HG03469 (cell line): ENCODE measurements around the gene RYR1.
A peak's percentile ranks its signal among the peaks of the same experiment; 100 is the strongest.
"Not testable (repeated sequence)": the region's sequence is repeated elsewhere in the genome, so short reads cannot be mapped to it uniquely, and the experiment has no call there.

Experiments used
- ATAC-seq: cut with Tn5 transposase; IDR thresholded peaks from one replicate; pipeline ENCODE4 v1.9.1; 2021; ENCODE audit warnings: mild to moderate bottlenecking, moderate library complexity, moderate number of reproducible peaks; ENCODE audit not compliant: unreplicated experiment

The RYR1 gene

DNA sequence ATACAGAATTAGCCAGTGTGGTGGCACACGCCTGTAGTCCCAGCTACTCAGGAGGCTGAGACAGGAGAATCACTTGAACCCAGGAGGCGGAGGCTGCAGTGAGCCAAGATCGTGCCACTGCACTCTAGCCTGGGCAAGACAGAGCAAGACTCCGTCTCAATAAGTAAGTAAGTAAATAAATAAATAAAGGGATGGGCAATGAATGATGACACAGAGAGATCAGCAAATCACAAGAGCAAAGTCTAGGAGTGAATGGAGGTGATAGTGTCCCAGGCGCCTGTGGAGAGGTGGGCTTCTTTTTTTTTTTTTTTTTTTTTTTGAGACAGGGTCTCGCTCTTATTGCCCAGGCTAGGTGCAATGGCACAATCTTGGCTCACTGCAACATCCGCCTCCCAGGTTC is 125.4 kb downstream of the RYR1 start:
- not testable (repeated sequence) for ATAC-seq

DNA sequence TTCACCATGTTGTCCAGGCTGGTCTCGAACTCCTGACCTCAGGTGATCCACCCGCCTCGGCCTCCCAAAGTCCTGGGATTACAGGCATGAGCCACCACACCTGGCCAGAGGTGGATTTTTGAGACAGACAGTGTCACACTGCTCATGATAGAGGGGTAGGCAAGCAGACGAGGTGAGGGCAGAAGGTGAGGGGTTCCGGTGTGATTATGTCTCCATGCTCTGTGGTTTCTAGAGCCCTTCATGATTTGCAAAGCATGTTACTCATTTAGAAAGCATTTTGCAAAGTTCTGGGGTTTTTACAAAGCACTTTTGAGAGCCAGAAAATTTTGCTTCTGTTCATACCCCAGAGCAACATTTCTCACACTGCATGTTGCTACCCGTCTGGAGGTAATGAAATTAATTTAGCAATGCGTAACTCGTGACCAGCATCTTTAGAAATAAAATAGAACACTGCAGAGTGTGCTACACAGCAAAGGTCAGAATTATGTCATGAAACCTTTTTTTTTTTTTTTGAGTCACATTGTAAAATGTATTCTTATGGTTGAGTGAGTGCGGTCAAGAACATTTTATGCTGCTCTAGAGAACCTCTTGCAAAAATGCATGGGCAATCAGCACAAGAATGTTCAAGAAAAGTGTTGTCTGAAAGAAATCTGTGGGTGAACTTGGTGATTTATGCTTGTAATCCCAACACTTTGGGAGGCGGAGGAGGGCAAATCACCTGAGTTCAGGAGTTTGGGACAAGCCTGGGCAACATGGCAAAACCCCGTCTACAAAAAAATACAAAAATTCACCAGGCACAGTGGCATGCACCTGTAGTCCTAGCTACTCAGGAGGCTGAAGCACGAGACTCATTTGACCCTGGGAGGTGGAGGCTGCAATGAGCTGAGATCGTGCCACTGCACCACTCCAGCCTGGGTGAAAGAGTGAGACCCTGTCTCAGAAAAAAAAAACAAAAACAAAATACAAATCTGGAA is 126.2 kb downstream of the RYR1 start:
- ATAC-seq: peak; percentile 39

DNA sequence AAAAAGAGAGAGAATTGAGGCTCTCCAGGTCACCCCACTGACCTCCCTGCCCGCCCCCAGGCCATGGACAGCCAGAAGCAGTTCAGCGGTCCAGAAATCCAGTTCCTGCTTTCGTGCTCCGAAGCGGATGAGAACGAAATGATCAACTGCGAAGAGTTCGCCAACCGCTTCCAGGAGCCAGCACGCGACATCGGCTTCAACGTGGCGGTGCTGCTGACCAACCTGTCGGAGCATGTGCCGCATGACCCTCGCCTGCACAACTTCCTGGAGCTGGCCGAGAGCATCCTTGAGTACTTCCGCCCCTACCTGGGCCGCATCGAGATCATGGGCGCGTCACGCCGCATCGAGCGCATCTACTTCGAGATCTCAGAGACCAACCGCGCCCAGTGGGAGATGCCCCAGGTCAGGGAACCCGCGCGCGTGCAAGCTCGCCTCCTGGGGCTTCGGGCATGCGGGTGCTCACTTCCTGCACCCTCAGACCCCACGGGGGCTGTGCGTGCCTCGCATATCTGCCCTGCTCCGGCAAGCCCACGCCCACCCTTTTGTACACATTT is 127.6 kb downstream of the RYR1 start:
- no peak for ATAC-seq

DNA sequence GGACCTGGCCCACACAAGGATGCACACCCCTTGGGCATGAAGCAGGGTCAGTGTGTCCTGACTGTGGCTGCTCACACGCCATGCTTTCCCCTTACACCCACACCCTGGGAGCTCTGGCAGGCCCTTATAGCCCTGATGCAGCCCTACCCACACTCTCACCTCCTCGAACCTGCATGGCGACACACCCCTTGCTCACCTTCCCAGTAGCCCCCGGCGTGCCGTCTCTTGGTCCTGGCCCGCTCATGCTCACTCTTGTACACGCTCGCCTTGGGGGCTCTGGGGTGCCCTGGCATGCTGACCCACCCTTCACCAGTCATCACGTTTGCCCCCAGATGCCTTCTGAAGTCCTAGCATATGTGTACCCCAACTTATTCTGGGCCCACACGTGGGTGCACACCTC is 128.2 kb downstream of the RYR1 start:
- ATAC-seq: no peak

DNA sequence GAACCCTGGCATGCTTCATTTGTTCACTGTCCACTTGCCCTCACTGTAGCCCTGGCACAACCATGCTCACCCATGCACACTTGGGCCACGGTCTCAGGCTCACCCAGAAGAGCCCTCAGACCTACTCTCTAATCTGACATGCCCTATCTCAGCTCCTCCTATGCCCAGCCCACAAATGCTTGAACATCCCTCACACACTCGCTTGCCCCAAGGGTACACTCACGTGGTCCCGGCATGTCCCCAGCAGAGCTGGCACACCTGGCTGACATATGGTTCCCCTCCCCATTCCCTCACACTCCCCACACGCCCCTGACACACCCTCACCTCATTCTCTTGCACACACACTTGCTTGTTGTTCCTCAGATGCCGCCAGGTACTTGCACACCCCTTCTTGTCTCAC is 128.6 kb downstream of the RYR1 start:
- no peak for ATAC-seq

DNA sequence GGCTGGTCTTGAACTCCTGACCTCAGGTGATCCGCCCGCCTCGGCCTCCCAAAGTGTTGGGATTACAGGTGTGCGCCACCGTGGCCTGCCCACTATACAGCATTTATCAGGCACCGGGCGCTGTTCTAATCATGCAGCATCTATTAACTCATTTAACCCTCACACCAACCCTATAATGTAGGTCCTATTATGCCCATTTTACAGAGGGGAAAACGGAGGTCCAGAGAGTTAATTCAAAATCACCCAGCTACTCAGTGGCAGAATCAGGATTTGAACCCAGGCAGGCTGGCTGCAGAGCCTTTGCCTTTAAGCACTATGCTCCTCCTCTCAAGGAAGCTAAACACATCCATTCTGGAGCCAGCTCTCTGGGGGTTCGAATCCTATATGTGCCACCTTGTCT is 130.0 kb downstream of the RYR1 start:
- no peak for ATAC-seq

DNA sequence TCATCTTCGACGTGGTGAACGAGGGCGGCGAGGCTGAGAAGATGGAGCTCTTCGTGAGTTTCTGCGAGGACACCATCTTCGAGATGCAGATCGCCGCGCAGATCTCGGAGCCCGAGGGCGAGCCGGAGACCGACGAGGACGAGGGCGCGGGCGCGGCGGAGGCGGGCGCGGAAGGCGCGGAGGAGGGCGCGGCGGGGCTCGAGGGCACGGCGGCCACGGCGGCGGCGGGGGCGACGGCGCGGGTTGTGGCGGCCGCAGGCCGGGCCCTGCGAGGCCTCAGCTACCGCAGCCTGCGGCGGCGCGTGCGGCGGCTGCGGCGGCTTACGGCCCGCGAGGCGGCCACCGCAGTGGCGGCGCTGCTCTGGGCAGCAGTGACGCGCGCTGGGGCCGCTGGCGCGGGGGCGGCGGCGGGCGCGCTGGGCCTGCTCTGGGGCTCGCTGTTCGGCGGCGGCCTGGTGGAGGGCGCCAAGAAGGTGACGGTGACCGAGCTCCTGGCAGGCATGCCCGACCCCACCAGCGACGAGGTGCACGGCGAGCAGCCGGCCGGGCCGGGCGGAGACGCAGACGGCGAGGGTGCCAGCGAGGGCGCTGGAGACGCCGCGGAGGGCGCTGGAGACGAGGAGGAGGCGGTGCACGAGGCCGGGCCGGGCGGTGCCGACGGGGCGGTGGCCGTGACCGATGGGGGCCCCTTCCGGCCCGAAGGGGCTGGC is 131.6 kb downstream of the RYR1 start:
- no peak for ATAC-seq

DNA sequence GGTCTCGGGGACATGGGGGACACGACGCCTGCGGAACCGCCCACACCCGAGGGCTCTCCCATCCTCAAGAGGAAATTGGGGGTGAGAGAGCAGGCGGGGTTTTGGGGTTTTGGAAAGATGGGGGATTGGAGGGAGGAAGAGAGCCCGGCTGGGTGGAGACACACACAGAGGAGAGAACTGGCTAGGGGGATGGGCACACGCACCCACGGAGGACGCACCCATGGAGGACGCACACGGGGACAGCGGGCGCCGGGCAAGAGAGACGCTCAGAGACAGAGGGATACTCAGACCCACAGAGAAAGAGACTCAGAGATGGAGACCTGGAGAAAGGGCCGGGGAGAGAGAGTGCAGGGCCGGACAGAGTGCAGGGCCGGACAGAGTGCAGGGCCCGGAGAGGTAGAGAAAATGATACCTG is 132.2 kb downstream of the RYR1 start:
- no peak for ATAC-seq

DNA sequence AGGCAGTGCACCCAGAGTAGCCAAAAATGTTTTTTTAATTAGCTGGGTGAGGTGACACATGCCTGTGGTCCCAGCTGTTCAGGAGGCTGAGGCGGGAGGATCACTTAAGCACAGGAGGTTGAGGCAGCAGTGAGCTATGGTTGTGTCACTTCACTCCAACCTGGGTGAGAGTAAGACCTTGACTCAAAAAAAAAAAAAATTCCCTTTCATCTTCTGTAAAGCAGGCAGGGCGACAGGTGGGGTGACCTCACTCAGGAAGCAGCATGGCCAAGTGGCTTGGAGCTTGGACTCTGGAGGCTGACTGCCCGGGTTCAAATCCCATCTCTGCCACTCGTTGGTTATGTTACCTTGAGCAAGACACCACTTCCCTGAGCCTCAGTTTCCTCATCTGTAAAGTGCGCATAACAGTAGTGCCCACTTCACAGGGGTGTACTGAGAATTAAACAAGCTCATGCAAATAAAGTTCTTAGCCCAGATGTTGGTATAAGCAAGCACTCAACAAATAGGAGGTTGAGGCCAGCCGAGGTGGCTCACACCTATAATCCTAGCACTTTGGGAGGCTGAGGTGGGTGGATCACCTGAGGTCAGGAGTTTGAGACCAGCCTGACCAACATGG is 136.0 kb downstream of the RYR1 start:
- no peak for ATAC-seq

DNA sequence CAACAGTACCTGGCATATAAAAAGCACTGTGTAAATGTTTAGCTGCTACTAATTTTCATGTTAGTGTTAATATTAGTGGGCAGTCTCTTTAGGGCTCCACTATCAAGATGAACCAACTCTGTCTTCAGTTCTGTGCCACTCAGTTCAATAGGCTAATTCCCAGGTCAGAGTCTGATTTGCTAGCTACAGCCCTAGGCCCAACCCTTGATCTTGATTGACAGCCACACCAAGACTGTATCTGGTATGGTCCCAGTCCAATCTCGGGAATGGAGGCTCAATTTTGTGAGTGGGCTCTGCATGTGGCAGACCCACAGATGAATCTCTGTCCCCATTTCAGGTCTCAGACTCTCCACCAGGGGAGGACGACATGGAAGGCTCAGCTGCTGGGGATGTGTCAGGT is 138.2 kb downstream of the RYR1 start:
- no peak for ATAC-seq

DNA sequence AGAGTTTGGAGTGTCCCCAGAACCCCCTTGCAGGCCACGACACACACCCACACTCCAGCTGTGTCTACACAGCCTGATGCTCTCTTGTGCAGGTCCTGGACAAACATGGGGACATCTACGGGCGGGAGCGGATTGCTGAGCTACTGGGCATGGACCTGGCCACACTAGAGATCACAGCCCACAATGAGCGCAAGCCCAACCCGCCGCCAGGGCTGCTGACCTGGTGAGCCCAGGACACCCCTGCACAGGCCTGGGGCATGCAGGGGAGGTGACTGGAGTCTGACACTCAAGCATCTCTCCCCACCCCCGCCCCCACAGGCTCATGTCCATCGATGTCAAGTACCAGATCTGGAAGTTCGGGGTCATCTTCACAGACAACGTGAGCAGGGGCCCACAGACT is 144.3 kb downstream of the RYR1 start:
- ATAC-seq: no peak

DNA sequence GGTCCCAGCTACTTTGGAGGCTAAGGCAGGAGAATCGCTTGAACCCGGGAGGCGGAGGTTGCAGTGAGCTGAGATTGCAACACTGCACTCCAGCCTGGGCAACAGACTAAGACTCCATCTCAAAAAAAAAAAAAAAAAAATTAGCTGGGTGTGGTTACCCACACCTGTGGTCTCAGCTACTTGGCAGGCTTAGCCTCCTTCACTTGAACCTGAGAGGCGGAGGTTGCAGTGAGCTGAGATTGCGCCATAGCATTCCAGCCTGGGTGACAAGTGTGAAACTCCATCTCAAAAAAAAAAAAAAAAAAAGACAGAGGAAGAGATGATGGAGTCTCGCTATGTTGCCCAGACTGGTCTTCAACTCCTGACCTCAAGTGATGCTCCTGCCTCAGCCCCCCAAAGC is 145.8 kb downstream of the RYR1 start:
- not testable (repeated sequence) for ATAC-seq

DNA sequence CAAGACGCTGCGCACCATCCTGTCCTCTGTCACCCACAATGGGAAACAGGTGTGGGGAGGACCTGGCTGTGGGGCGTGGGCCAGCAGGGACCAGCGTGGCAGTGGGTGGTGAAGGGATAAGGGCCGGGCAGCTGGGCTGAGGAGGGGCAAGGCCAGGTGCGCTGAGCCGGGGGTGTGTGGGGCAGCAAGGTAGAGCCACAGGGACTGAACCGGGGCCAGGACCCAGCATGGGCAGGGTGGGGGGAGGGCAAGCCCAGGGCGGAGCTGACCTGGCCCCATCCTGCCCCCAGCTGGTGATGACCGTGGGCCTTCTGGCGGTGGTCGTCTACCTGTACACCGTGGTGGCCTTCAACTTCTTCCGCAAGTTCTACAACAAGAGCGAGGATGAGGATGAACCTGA is 146.6 kb downstream of the RYR1 start:
- ATAC-seq: no peak

DNA sequence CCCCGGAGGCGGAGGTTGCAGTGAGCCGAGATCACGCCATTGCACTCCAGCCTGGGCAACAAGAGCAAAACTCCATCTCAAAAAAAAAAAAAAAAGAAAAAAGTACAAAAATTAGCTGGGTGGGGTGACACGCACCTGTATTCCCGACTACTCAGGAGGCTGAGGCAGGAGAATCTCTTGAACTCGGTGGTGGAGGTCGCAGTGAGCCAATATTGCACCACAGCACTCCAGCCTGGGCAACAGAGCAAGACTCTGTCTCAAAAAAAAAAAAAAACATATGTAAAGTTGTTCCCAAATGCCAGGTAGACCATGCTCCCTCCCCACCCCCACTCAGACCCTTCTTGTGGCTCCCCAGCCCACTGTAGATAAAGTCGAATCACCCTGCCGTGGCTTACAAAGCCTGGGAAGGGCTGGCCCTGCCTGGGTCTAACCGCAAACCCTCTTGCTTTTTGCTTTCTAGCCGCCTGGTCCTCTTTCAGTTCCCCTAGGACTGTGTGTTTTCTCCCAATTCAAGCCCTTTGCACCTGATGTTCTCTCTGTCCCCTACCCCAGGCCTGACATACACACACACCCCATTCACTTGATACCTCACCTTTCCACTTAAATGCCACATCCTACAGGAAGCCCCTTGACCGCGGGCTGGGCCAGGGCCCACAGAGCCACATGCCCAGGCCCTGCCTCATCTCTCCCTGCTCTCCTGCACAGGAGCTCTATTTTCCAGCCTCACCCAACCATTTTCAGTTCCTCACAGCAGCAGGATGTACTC is 149.9 kb downstream of the RYR1 start:
- no peak for ATAC-seq

DNA sequence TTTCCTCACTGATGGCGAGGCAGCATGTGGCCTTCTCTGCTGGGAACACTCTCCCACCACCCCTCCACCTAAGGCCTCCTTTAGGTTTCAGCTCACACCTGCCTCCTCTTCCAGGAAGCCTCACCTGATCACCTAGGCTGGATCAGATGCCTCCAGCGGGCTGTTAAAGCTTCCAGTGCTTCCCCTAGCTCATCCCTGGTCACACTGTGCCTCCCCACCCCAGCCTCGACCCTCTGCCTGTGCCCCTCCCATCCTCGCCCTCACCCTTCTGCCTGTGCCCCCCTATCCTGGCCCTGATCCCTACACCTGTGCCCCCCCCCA is 150.5 kb downstream of the RYR1 start:
- ATAC-seq: no peak

DNA sequence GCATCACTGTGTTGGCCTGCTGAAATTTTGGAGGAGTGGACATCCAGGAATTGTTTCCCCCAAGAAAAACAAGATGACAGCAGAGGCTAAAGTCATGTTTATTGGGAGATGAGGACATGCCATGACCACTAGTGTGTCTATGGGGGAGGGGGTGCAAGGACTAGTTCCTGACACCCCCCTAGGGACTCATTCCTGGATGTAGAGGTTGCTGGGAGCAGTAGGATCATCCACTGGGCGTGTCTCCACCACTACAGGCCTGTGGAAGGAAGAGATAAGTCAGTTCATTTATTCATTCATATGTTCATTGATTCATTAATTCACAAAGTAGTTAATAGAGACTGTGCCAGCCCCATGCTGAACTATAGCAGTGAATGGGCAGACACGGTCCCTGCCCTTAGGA is 154.1 kb downstream of the RYR1 start:
- ATAC-seq: no peak

DNA sequence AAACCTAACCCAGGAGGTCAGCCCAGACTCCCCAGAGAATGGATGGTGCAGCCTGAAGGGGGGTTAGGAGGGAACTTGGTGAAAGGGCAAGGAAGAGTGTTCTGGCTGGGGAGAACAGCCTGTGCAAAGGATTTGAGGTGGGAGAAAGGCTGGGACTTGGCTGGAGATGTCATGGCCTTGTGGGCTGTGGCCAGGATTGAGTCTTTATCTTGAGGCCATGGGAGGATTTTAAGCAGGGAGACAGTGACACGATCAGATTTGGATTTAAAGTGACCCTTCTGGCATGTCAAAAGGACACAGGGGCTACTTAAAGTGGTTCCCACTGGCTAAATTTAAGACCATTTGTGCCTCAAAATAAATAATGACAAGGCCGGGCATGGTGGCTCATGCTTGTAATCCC is 154.6 kb downstream of the RYR1 start:
- no peak for ATAC-seq

DNA sequence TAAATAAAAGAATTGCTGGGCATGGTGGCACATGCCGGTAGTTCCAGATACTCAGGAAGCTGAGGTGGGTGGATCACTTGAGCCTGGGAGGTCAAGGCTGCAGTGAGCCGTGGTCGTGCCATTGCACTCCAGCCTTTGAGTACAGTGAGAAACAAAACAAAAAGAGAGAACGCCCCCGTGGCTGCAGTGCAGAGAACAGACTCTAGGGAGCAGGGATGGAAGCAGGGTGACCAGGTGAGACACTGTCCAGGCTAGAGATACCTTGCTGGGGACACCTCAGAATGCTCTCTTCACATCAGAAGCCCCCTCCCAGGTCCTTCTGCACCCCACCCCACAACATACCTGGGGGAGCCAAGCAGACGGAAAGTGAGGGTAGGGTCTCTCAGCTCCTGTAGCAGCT is 159.4 kb downstream of the RYR1 start:
- ATAC-seq: no peak

DNA sequence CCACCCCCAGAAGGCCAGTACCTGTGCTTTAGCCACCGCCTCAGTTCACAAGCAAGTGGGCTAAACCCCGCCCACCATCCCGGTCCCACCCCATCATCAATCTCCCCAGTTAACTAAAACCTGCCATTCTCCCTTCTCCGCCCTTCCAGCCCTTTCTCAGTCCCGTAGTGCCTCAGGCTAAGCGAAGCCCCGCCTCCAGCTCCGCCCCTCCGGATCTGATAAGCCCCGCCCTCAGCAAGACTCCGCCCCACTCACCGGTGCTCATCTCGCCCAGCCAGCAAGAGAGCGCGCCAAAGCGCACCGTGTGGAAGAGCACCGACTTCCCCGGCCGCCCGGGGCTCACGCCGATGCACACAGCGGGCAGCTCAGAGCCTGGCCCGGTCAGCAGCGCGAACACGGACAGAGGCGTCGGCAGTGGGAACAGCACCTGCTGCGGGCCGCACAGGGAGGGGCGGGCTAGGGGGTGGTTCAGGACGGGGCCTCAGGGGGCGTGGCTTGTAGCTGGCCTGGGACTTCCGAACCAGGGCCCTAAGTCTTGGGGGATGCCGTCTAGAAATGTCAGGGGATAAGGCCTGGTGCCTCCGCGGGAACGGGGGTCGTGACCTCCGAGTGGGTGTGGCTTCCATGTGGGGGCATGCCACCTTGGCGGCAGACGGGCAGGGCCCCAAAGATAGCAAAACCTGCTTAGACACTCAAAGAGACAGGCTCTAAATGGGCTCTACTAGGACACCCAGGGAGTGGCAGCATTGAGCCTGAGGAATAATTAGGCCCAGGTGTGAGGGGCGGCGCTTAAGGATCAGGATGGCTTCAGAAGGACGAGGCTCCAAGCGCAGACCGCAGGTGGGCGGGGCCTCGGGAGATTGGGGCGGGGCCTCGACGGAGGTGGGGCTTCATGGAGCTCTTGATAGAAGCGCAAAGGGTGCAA is 162.8 kb downstream of the RYR1 start:
- ATAC-seq: no peak

DNA sequence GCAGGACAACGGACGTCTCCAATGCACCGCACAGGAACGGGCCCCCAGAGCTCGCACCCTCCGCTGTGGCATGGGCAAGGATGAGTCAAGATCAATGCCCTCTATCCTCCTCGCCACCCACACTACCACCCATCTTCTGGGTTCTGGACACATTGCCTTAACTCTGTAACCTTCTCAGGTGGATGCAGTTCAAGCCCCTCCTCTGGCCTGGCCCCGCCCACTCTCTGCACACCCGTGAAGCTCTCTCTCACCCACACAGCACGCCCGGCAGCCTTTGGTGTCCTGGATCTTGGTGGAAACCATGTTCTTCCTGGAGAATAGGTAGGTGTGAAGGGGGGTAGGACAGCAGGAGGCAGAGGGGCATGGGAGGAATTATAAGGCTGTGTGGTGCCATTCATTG is 163.6 kb downstream of the RYR1 start:
- no peak for ATAC-seq
